ENCODE results near the gene ALDOC. TPM values are rescaled to one million over a fixed set of nuclear protein-coding genes. Genes with fewer than 3 reads are reported as not detected.

Gene ALDOC
- total RNA-seq, 1 donor from 2014 or later: 73.4 TPM

DNA sequence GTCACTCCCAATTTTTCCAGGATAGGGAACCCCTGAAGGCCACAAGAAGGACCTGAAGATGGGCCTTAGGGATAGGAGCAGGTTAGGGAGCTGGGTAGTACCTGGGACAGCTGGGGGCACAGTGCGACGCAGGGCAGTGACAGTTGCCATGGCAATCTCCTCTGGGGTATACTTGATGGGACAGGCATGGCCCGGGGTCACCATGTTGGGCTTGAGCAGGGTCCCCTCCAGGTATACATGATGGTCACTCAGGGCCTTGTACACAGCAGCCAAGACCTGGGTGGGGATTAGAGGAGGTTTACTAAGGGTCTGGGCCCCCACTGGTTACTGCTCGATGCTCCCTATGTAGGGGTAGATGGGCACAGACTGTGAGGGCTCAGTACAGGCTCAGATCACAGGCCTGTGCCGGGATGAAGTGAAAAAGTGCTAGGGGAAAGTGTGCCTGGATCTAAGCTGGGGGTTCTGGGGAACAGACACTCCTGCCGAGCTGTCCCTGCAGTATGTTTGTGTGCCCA, 2.7 kb downstream of the ALDOC start:
- Mint-ChIP-seq H3K27ac (no peak overlapping the region), H3K4me3 (no peak overlapping the region), H3K27me3 (no peaks in the 10 kb centered on the region), H3K36me3 (ENCODE audit: low read depth) (peaks cover 16% of the 10 kb centered on the region), H3K4me1 (peaks cover 49% of the 10 kb centered on the region), H3K9me3 (no peaks in the 10 kb centered on the region)
- TF ChIP-seq, protein P1, sequence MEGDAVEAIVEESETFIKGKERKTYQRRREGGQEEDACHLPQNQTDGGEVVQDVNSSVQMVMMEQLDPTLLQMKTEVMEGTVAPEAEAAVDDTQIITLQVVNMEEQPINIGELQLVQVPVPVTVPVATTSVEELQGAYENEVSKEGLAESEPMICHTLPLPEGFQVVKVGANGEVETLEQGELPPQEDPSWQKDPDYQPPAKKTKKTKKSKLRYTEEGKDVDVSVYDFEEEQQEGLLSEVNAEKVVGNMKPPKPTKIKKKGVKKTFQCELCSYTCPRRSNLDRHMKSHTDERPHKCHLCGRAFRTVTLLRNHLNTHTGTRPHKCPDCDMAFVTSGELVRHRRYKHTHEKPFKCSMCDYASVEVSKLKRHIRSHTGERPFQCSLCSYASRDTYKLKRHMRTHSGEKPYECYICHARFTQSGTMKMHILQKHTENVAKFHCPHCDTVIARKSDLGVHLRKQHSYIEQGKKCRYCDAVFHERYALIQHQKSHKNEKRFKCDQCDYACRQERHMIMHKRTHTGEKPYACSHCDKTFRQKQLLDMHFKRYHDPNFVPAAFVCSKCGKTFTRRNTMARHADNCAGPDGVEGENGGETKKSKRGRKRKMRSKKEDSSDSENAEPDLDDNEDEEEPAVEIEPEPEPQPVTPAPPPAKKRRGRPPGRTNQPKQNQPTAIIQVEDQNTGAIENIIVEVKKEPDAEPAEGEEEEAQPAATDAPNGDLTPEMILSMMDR (IDR thresholded peaks at IDR 0.05): no peak
- no peak for ATAC-seq (ENCODE audit: low read depth)
- POLR2A ChIA-PET: no interaction called here
- DNase-seq: no peak
- intact Hi-C loops (cut with micrococcal nuclease): loop anchor here (5.0 kb wide), 1 partner anchor 38 kb away; the partner anchor contains the start of gene RSKR
- CTCF ChIA-PET: no interaction called here

DNA sequence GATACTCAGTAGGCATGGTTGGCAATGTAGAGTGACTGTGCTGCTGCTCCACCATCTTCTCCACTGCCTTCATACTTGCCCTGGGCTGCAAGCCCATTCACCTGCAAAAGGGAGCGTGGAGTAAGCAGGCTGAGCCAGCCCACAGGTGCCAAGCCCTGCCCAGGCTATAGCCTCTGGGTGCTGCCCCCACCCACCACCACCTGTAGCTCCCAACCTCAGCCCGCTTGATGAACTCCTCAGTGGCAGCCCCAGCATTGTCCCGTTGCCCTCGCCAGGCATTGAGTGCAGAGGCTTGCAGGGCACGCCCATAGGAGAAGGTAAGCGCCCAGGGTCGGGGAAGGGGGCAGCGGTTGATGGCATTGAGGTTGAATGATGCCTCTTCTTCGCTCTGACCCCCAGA, 3.2 kb downstream of the ALDOC start:
- H3K27ac Mint-ChIP-seq: no peak overlapping the region
- DNase-seq (no peak), ATAC-seq (ENCODE audit: low read depth) (no peak)
- H3K4me3 Mint-ChIP-seq: no peak overlapping the region
- H3K27me3 Mint-ChIP-seq: no peaks in the 10 kb centered on the region
- POLR2A ChIA-PET: interaction anchor here (5.9 kb wide), 1 partner anchor 25 kb away, joined by 51 read pairs; the partner anchor contains the start of gene SPAG5
- peaks cover 18% of the 10 kb centered on the region for H3K36me3 Mint-ChIP-seq (ENCODE audit: low read depth)
- TF ChIP-seq, protein P1 (IDR thresholded peaks at IDR 0.05): no peak
- intact Hi-C loops (cut with micrococcal nuclease): loop anchor here (5.0 kb wide), 1 partner anchor 39 kb away; the partner anchor contains the start of gene RSKR
- no peaks in the 10 kb centered on the region for H3K9me3 Mint-ChIP-seq
- CTCF ChIA-PET: no interaction called here
- H3K4me1 Mint-ChIP-seq: peaks cover 53% of the 10 kb centered on the region

DNA sequence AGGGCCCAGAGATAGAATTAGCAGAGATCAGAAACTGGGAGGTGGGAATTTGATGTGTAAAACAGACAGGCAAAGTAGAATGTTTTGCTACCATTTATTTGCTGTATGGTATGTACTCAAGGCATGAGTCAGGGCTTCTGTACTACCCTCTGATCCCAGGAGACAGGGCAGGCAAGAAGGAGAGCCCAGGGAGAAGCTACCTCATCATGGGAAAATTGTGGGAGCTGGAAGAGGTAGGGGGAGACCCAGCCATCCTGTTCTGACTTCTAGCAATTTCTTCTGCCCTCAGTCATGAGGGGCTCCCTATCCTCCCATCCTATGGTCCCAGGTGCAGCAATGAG, 3.7 kb downstream of the ALDOC start:
- POLR2A ChIA-PET: interaction anchor here (0.5 to 5.9 kb wide), 2 partner anchors 26 to 1091 kb away, joined by 3 to 51 read pairs; partner anchors contain the start of gene SPAG5
- DNase-seq (no peak), ATAC-seq (ENCODE audit: low read depth) (no peak)
- H3K4me1 Mint-ChIP-seq: peaks cover 58% of the 10 kb centered on the region
- peaks cover 21% of the 10 kb centered on the region for H3K36me3 Mint-ChIP-seq (ENCODE audit: low read depth)
- TF ChIP-seq, protein P1 (IDR thresholded peaks at IDR 0.05): no peak
- CTCF ChIA-PET: interaction anchor here (1.1 kb wide), 1 partner anchor 33 kb away, joined by 3 read pairs; no protein-coding TSS in a partner anchor
- H3K9me3 Mint-ChIP-seq: no peaks in the 10 kb centered on the region
- H3K4me3 Mint-ChIP-seq: no peak overlapping the region
- H3K27ac Mint-ChIP-seq: no peak overlapping the region
- H3K27me3 Mint-ChIP-seq: no peaks in the 10 kb centered on the region
- intact Hi-C loops (cut with micrococcal nuclease): loop anchor here (5.0 kb wide), 1 partner anchor 39 kb away; the partner anchor contains the start of gene RSKR

DNA sequence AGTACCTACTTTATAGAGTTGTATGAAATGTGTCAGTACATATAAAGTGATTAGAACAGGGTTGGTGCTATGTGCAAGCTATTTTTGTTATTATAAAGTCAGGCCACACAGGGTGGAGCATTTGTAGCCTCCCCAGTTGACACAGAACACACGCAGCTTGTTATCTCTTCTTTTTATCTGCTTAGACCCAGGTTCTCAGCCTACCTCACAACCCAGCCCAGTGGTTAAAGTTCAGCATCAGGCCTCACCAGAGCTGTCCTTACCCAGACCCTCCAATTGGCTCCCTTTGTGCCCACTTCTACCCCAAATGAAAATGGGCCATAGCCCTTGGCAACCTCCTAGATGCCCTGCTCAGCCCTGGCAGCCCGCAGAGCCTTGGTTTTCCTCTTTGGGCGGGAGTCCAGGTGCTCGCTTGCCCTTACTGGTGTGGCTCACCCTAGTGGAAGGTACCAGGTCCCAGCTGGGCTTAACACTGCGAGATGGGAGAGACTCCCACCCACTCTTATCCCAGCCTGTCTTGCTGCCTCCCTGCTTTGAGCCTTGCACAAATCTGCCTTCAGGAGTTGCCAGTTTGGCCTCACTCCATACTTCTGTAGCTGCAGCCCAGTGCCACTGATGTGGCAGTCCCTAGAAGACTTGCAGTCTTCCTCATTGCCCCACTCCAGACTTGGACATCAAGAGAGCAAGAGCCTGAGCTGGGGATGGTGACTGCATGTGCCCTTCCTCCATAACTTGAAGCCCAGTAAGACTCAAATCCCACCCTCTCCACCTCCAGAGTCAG, 4.2 kb downstream of the ALDOC start:
- POLR2A ChIA-PET: interaction anchor here (0.5 to 9.2 kb wide), 11 partner anchors 18 to 1091 kb away, joined by 3 to 160 read pairs (median 6); partner anchors contain the start of genes BLTP2, PHF12, POLDIP2 and RPL23A
- DNase-seq (no peak), ATAC-seq (ENCODE audit: low read depth) (no peak)
- H3K27me3 Mint-ChIP-seq: no peaks in the 10 kb centered on the region
- peaks cover 26% of the 10 kb centered on the region for H3K36me3 Mint-ChIP-seq (ENCODE audit: low read depth)
- peak overlapping the region; percentile 87 for H3K27ac Mint-ChIP-seq
- no peaks in the 10 kb centered on the region for H3K9me3 Mint-ChIP-seq
- CTCF ChIA-PET: interaction anchor here (1.0 to 2.0 kb wide), 3 partner anchors 22 to 33 kb away, joined by 3 to 19 read pairs (median 3); no protein-coding TSS in a partner anchor
- H3K4me1 Mint-ChIP-seq: peaks cover 62% of the 10 kb centered on the region
- TF ChIP-seq, protein P1 (IDR thresholded peaks at IDR 0.05): no peak
- H3K4me3 Mint-ChIP-seq: peak overlapping the region; percentile 95
- intact Hi-C loops (cut with micrococcal nuclease): loop anchor here (5.0 kb wide), 1 partner anchor 40 kb away; the partner anchor contains the start of gene RSKR

Data from activated B cell treated with CpG ODN at 0.5 μM for 24 hours (primary cell).